Measurements from ENCODE around the gene CD247. TPM values are rescaled to one million over a fixed set of nuclear protein-coding genes. Genes with fewer than 3 reads are reported as not detected.

Gene CD247
- total RNA-seq, 1 experiment from 2014 or later = 1.4 TPM

DNA sequence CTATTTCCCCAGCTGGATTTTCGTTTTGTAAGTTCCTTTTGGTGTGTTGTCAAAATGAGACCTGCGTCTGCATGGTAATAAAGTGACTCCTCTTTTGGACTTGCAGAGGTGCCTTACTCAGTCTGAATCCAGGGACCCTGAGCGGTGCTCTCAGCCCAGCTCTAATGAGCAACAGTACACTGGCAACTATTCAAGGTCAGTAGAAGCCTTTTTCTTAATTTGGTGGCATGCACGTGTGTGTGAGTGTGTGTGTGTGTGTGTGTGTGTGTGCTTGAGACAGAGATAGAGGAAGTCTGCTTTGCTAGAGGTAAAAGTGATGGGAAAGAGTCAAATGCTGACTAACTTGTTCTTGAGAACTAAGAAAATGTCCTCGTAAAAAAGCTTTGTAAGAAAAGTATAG lies 105.4 kb downstream of the CD247 start:
- Histone ChIP-seq H3K27ac (ENCODE audit: low read depth, low read length, poor library complexity, severe bottlenecking) (no peak overlapping the region), H3K36me3 (ENCODE audit: insufficient read depth, low read length, poor library complexity, severe bottlenecking) (peaks cover 4% of the 10 kb centered on the region), H3K4me1 (ENCODE audit: insufficient read depth, low read length, poor library complexity, severe bottlenecking) (peaks cover 2% of the 10 kb centered on the region), H3K4me3 (ENCODE audit: low read depth, low read length, poor library complexity, severe bottlenecking) (no peak overlapping the region), H3K27me3 (replicated peaks; ENCODE audit: insufficient read depth, low read depth, low read length, poor library complexity) (no peaks in the 10 kb centered on the region), H3K9me3 (ENCODE audit: low read depth, low read length, poor library complexity, severe bottlenecking) (no peaks in the 10 kb centered on the region)
- DNase-seq (ENCODE audit: low spot score) = no peak
- POLR2A ChIA-PET (ENCODE audit: low non-redundant PET) = no interaction called here
- CTCF ChIA-PET = no interaction called here
- intact Hi-C loops (cut with micrococcal nuclease; ENCODE audit: unreplicated experiment) = no loop called here
- TF ChIP-seq EZH2 (IDR thresholded peaks at IDR 0.05; ENCODE audit: borderline replicate concordance, low read depth, low read length, poor library complexity, severe bottlenecking) = no peak
- no TSS peak for BruUV-seq (replicated peaks)

DNA sequence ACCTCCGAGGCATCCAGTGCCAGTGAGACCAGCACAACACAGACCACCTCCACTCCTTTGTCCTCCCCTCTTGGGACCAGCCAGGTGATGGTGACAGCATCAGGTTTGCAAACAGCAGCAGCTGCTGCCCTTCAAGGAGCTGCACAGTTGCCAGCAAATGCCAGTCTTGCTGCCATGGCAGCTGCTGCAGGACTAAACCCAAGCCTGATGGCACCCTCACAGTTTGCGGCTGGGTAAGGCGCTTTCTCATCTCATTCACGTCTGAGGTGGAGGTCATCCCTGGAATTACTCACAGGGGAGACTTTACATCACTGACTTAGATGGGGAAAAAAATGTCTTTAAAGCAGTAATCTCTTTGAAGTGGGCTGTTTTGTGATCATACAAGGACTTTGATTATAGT lies 106.3 kb downstream of the CD247 start:
- Histone ChIP-seq H3K9me3 (ENCODE audit: low read depth, low read length, poor library complexity, severe bottlenecking) (no peaks in the 10 kb centered on the region), H3K36me3 (ENCODE audit: insufficient read depth, low read length, poor library complexity, severe bottlenecking) (peaks cover 4% of the 10 kb centered on the region), H3K4me3 (ENCODE audit: low read depth, low read length, poor library complexity, severe bottlenecking) (no peak overlapping the region), H3K27me3 (replicated peaks; ENCODE audit: insufficient read depth, low read depth, low read length, poor library complexity) (no peaks in the 10 kb centered on the region), H3K27ac (ENCODE audit: low read depth, low read length, poor library complexity, severe bottlenecking) (no peak overlapping the region), H3K4me1 (ENCODE audit: insufficient read depth, low read length, poor library complexity, severe bottlenecking) (no peaks in the 10 kb centered on the region)
- intact Hi-C loops (cut with micrococcal nuclease; ENCODE audit: unreplicated experiment) = no loop called here
- BruUV-seq (replicated peaks) = no TSS peak
- TF ChIP-seq, protein P1, sequence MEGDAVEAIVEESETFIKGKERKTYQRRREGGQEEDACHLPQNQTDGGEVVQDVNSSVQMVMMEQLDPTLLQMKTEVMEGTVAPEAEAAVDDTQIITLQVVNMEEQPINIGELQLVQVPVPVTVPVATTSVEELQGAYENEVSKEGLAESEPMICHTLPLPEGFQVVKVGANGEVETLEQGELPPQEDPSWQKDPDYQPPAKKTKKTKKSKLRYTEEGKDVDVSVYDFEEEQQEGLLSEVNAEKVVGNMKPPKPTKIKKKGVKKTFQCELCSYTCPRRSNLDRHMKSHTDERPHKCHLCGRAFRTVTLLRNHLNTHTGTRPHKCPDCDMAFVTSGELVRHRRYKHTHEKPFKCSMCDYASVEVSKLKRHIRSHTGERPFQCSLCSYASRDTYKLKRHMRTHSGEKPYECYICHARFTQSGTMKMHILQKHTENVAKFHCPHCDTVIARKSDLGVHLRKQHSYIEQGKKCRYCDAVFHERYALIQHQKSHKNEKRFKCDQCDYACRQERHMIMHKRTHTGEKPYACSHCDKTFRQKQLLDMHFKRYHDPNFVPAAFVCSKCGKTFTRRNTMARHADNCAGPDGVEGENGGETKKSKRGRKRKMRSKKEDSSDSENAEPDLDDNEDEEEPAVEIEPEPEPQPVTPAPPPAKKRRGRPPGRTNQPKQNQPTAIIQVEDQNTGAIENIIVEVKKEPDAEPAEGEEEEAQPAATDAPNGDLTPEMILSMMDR (conservative IDR thresholded peaks at IDR 0.05; ENCODE audit: low read depth, low read length) = no peak
- POLR2A ChIA-PET (ENCODE audit: low non-redundant PET) = no interaction called here
- DNase-seq (ENCODE audit: low spot score) = no peak
- CTCF ChIA-PET = no interaction called here

DNA sequence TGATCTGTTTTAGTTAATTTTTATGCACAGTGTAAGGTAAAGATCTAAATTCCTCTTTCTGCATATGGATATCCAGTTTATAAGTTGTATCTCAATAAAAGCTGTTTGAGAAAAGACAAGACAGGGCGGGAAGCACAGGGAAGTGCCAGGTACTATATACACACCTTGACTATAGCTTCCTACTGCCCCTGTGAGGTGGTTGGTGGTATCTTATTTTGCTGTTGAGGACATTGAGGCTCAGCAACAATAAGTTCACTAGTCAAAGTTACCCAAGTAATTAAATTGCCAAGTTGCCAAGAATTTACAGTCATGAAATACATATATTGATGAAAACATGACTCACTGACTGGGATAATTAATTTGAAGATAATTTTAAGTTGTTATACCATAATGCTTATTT lies 109.1 kb downstream of the CD247 start:
- TF ChIP-seq EZH2 (IDR thresholded peaks at IDR 0.05; ENCODE audit: borderline replicate concordance, low read depth, low read length, poor library complexity, severe bottlenecking) = no peak
- TF ChIP-seq, protein P1 (conservative IDR thresholded peaks at IDR 0.05; ENCODE audit: low read depth, low read length) = no peak; the same call in 1 of the 2 replicates
- ChIA-PET POLR2A (ENCODE audit: low non-redundant PET) (no interaction called here), CTCF (no interaction called here)
- DNase-seq (ENCODE audit: low spot score) = no peak
- Histone ChIP-seq H3K27ac (ENCODE audit: low read depth, low read length, poor library complexity, severe bottlenecking) (no peak overlapping the region), H3K9me3 (ENCODE audit: low read depth, low read length, poor library complexity, severe bottlenecking) (no peaks in the 10 kb centered on the region), H3K4me3 (ENCODE audit: low read depth, low read length, poor library complexity, severe bottlenecking) (no peak overlapping the region), H3K27me3 (replicated peaks; ENCODE audit: insufficient read depth, low read depth, low read length, poor library complexity) (no peaks in the 10 kb centered on the region), H3K4me1 (ENCODE audit: insufficient read depth, low read length, poor library complexity, severe bottlenecking) (no peaks in the 10 kb centered on the region), H3K36me3 (ENCODE audit: insufficient read depth, low read length, poor library complexity, severe bottlenecking) (peaks cover 4% of the 10 kb centered on the region)
- intact Hi-C loops (cut with micrococcal nuclease; ENCODE audit: unreplicated experiment) = no loop called here
- no TSS peak for BruUV-seq (replicated peaks)

DNA sequence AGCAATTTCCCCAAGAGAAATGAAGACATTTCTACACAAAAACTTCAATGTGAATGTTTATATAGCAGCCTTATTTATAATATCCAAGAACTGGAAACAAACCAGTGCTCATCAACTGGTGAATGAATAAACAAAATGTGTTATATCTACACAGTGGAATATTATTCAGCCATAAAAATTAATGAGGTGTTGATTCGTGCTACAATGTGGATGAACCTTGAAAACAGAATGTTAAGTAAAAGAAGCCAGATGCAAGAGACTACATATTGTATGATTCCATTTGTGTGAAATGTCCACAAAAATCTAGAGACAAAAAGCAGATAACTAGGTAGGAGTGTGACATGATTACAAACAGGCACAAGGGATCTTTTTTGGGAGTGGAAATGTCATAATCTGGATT lies 110.0 kb downstream of the CD247 start:
- Histone ChIP-seq H3K9me3 (ENCODE audit: low read depth, low read length, poor library complexity, severe bottlenecking) (no peaks in the 10 kb centered on the region), H3K4me3 (ENCODE audit: low read depth, low read length, poor library complexity, severe bottlenecking) (no peak overlapping the region), H3K36me3 (ENCODE audit: insufficient read depth, low read length, poor library complexity, severe bottlenecking) (peaks cover 4% of the 10 kb centered on the region), H3K4me1 (ENCODE audit: insufficient read depth, low read length, poor library complexity, severe bottlenecking) (no peaks in the 10 kb centered on the region), H3K27ac (ENCODE audit: low read depth, low read length, poor library complexity, severe bottlenecking) (no peak overlapping the region), H3K27me3 (replicated peaks; ENCODE audit: insufficient read depth, low read depth, low read length, poor library complexity) (no peaks in the 10 kb centered on the region)
- intact Hi-C loops (cut with micrococcal nuclease; ENCODE audit: unreplicated experiment) = no loop called here
- no peak for DNase-seq (ENCODE audit: low spot score)
- ChIA-PET CTCF (no interaction called here), POLR2A (ENCODE audit: low non-redundant PET) (no interaction called here)
- BruUV-seq (replicated peaks) = no TSS peak
- no peak for TF ChIP-seq EZH2 (IDR thresholded peaks at IDR 0.05; ENCODE audit: borderline replicate concordance, low read depth, low read length, poor library complexity, severe bottlenecking)
- TF ChIP-seq, protein P1 (conservative IDR thresholded peaks at IDR 0.05; ENCODE audit: low read depth, low read length) = no peak
